Hematopoietic multipotent progenitor cell treated with erythropoietin and hydrocortisone succinate and interleukin-3 and kit ligand, for 8 days (in vitro differentiated cells): ENCODE measurements around the gene UST.

ENCODE experiments used
- DNase-seq: peaks from one replicate; pipeline ENCODE4 v3.0.0-alpha.2; 2015

Gene UST

DNA sequence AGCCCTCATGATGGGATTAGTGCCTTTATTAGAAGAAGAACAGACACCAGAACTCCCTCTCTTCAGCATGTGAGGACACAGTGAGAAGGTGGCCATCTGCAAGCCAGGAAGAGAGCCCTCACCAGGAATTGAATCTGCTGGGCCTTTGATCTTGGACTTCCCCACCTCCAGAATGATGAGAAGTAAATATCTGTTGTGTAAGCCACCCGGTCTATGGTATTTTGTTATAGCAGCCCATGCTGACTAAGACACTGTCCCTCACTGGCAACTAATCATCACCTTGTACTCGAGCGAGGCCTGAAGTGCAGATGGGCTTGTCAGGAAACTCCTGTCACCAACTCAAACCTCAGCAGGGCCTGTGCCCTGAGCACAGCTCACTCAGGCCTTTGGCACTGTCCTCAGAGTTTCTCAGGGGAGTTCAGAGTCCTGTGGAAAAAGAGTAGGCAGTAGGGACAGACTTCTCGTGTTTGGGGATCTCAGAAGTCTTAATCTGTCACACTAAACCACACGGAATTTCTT, 62.0 kb downstream of the UST start:
- no peak for DNase-seq

DNA sequence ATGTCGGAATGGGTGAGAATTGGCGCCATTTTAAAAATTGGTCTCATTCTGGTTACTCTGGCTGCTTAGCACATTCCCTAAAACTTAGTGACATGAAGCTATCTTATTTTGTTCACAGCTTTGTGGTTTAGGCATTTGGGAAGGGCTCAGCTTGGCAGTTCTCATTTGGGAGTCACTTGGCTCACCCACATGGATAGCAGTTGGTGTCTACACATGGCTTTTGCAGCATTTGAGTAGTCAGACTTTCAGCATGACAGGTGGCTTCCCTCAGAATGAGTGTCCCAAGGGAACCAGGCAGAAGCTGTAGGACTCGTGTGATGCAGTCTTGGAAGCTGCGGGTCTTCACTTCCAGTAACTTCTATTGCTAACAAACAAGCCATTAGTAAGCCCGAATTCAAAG, 64.6 kb downstream of the UST start:
- DNase-seq, result no peak

DNA sequence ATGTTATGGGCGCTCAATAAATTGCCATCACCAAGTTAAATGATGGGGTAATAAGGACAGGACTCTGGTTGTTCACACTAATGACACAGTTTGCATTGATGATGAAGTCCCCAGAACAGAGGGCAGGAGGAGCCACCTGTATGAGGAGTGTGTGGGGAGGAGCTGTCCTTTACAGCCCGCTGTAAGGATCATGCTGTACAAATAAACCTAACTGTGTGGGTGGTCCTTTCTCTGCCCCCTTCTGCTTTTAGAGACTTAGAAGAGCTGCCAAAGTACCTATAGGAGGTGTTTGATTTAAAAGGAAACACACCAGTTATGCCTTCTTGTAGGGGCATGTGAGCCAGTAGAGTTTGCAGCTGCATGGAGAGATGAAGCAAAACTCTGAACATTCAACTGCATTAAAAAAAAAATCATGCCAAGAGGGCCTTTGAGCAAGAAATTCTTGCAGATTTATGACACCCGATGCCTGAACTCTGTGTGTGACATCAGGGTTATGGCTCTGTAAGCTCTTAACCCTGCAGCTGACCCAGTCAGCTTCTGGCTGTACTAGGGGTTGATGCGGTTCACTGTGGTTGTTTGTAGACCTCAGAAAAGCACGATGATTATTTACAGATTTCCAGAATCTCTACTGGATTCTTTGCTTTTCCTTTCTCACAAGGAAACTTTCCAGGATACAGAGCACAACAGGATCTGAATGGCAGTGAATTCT, 67.4 kb downstream of the UST start:
- DNase-seq, result no peak

DNA sequence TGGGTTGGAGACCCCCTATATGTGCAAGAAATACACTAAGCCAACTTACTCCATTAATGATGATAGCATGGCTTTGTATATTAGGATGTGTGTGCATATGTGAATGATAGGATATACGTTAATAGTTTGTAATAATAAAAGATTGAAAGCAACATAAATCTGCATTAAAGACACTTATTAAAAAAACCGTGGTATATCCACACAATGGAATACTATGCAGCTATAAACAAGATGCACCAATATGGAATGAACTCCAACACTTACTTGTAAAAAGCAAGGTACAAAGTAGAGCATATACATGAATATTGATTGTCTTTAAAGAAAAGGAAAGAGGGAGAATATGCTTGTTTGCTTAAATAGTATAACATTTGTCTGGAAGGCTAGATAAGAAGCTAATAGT, 68.0 kb downstream of the UST start:
- DNase-seq, result no peak

DNA sequence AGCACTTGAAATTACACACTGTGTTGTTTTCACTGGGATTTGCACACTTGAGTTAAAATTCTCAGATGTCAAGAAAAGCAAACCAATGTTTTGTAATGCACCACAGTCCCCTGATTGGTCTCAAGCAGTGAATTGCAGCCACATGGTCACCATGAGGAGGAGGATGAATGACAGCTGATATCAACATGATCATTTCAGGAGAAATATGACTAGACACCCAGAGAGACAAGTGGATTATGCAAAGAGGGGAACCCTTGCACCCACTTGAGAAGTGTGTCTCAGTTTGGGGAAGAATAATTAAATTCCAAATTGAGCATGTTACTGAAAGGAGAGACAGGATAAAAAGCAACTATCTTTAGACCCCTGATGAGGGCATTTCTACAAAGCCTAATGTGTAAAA, 69.3 kb downstream of the UST start:
- no peak for DNase-seq

DNA sequence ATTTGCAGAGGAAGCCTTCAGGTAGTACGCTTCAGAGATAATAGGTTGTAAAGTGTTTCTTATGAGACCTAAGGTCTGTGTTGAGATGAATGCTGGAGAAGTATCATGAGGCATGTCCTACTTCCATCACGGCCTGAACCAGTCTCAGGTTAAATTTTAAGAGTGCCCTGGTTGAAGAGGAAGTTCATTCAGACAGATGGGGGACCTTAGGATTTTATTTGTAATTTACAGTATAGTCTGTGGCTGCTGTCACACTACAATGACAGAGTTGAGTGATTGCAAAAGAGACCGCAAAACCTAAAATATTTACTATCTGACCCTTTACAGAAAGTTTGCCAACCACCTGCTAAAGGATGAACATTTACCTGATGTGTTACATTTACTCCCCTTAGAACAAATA, 70.9 kb downstream of the UST start:
- DNase-seq, result no peak

DNA sequence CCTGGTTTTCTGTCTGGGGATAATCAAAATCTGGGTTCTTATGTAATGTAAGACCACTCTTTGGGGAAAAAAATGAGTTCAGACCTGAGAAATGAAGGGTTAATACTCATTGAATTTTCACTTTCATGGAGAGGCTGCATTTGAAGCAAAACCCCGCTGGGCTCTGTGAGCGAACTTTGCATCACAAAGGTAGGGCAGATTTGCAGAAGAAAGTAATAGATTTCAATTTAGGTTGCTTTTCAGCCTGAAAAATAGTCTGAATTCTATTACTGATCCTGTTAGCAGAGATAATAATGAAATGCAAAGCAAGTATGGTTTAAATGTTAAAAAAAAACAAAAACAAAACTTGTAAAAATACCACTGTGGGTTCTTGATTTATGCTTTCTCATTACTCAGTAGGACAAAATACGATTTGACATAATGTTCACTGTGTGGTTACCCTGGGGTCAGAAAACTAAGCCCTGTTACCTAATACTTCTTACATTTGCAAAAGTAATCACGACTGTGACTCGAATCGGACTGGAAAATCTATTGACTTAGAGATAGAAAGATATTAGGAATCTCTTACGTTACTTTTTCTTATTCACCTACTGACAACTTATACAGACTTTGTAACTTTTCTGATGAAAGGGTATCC, 72.2 kb downstream of the UST start:
- DNase-seq, result no peak

DNA sequence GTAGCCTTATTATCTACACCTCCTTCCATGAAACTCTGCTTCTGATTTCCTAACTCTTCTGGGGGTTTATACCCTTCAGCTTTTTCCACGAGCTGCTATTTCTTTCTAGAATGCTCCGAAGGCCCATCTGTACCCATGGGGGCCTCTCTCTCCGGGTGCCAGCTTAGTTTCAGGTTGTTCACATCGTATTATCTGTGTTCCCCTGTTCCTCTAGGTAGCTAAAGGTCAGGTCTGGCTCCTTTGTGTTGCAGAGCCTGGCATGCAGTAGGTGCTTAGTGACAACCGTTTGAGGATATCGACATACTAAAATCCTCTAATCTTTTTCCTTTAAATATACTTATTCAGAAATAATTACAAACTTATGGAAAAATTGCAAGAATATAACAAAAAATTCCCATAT, 73.0 kb downstream of the UST start:
- no peak for DNase-seq

DNA sequence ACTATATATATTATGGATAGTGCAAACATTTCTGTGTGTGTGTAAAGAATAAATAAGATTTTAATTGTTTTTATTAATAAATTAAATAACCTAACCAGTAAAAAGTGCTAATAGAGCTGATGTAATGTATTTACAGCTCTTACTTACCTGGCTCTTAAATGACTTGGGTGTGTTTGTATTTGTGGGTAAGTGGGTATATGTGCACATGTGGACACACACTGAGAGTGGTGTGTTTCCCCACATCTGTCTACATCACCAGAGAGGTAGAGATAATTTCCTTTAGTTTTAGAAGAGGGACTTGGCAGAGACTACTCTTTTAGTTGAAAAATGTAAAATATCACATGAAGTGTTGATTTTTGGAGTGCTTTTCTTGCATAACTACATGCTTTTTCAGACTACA, 76.0 kb downstream of the UST start:
- no peak for DNase-seq

DNA sequence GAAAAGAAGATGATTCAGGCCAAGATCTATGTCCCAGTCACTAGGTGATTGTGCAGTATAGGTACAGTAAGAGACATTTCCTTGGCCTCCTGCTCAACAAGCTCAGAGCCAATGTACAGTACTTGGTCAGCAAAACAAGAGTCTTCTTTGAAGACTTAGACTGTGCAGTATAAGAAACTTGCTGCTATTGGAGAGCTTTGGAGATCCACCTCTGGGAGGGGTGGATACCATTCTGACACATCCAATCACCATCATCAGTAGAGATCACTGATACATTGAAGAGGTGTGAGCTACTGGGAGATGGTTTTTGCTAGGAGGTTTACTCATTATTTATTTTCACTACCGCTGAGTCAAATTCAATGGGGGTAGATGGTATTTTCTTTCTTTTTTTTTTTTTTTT, 77.5 kb downstream of the UST start:
- no peak for DNase-seq

DNA sequence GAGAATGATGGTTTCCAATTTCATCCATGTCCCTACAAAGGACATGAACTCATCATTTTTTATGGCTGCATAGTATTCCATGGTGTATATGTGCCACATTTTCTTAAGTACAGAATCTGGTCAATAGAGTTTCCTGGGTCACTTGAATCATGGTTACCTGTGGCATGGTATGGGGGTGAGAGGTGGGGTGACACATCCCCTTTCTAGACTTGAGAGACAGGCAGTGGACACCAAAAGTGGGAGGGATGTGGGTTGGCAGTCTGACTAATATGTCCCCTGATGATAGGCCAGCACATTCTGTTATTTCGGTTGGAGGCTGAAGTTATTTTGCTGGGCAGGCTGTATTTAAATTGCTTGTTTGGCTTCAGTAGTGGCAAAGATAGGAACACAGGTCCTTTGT, 78.1 kb downstream of the UST start:
- DNase-seq, result no peak

DNA sequence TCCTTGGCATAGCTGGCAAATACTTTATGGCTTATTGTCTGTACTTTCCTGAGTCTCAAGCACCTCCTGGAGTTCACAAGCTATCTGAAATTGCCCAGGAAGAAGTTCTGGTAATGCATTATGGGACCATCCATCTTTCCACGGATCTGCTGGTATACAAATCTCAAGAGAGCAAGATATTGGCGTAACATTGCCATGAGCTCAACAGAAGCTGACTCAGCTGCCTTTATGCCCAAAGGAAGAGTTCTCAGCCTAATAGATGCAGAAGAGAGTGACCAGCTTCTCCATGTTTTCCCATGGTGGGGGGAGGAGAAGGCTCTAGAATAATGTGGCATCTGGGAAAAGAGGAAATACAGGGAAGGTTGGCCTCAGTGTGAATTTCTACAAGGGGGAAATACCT, 78.7 kb downstream of the UST start:
- DNase-seq, result no peak

DNA sequence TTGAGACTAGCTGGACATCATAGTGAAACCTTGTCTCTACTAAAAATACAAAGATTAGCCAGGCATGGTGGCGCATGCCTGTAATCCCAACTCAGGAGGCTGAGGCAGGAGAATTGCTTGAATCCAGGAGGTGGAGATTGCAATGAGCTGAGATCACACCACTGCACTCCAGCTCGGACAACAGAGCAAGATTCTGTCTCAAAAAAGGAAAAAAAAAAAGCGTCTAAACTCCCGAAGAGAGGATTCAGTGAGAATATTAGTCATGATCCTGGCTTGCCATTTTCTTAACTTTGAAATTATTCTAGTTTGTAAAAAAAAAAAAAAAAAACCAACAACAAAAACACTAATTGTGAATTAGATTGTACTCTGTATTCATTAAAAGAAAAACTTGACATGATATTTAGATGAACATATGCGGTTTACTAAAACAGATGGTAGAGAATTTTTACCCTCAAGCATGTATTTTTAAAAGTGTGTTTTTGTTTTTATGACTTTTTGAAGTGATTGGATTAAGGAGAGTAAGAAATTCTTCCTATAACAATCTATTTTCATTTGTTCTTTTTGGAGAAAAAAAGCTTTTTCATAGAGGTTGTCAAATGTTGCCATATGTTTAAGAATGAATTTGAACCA, 80.7 kb downstream of the UST start:
- no peak for DNase-seq

DNA sequence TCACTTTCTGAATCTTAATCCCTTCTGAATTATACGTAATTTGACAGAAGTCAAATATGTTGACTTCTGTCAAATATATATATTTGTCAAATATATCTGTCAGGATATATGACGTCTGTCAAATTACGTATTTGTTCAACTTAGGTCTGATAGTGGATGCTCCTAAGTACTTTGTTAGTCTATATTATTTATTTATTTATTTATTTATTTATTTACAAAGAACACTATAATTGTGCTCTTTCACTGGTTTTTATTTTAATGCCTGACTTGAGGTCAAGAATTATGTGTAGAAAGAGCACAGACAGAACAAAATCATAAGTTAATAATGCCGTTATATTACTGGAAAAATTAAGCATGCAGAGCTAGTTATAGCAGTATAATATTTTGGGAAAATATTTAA, 81.2 kb downstream of the UST start:
- DNase-seq, result no peak

DNA sequence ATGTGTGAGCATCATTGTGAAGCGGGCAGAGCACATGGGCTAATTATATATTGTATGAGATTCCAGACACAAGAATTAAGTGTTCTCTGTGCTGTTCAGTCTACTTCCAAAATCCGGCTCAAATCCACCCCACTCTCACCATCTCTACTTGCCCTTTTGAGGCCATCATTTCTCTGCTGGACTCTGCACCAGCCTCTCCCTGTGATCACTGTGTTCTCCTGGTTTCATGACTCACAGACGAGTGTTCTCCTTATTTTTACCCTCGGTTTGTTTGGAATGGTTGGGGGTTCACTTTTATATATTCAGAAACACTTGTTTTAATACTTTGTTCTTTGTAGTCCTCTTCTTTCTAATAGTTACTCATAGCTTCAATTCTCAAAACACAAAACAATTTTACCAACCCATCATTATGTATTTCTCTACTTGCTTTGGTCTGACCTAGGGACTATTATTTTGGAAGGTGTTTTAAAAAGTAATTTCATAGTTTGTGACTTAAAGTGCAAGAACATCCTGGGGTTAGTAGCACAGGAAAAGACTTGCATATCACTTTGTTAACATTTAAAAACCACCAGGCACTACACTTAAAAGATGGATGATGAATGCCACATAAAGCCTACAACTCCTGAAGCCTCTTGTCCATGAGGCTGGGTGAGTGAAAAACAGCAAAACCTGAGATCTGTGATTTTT, 82.7 kb downstream of the UST start:
- no peak for DNase-seq

DNA sequence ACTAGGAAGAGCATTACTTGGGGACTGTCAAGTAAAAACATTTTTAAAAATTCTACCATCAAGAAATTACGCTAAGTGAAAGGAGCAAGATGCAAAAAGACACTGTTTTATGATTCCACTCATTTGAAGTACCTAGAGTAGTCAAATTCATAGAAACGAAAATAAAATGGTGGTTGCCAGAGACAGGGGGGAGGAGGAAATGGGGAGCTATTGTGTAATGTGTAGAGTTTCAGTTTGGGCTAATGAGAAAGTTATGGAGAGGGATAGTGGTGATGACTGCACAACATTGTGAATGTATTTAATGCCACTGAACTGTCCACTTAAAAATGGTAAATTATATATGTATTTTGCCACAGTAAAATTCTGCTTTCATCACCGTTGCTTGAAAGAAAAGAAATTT, 83.8 kb downstream of the UST start:
- DNase-seq, result no peak

DNA sequence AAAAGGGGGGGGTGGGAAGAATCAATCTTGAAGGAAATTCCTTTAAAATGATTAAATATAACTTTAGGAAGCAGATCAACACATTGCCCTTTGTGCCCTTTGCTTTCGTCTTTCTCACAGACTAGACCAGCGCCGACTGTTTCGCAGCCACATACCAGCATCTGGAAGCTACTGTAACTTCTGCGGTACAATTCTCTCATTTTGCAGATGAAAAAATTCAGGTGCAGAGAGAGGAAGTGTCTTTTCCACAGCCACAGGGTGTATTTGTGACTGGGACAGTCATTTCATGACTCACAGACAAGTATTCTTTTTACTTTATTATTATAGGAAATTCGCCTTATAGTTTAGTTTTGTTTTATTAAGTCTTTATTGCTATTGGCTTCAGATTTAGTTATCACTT, 84.2 kb downstream of the UST start:
- no peak for DNase-seq

DNA sequence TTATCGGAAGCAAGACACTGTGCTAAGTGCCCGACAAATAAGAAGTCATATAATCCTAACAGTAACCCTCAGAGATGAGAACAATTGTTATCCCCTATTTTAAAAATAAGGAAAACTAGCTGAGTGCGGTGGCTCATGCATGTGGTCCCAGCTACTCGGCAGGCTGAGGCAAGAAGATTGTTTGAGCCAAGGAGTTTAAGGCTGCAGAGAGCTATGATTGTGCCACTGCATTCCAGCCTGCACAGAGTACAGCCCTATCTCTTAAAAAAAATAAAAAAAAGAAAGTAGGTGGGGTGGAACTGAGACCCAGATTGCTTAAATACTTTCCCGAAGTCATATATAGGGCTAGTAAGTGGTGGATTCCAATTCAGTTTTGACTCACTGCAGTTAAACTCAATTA, 84.7 kb downstream of the UST start:
- DNase-seq, result no peak

DNA sequence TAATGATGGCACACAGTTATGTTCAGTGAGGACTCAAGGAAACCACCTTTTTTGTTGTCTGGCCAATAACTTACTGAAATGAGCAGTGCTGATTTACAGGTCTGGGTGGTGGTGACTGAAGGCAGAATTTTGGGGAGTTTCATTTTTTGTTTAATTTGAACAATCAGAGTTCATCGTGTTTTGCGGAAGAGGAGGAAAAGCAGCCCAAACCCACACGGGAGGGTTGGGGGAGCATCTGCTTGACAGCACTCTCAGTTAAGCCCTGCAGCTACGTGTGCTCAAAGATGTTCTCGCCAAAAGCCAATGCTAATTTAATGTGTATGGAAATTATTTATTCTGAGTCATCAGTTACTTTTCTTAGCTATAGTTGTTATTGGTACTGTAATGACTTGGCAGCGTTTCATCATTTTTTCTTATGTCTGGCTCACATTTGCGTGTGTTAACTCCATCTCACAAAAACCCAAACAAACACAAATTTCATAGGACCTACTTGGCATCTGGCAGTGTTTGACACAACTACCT, 89.2 kb downstream of the UST start:
- no peak for DNase-seq

DNA sequence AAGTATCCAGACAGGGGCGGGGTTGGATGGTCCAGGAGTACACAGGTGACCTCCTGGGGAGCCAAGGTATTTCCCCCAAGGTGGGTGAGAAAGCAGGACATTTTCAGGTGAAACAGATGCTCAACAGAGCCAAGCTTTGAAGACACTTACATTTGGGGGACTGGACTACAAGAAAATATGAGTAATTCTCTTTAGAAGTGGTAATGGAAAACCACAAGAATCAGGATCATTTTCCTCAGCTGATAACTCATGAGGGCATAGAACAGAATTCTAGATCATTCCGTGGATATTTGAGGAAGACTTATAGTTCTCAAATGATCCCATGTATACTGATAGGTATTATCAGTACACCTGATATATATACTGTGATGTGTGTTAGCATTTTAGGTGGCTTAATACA, 89.9 kb downstream of the UST start:
- no peak for DNase-seq

DNA sequence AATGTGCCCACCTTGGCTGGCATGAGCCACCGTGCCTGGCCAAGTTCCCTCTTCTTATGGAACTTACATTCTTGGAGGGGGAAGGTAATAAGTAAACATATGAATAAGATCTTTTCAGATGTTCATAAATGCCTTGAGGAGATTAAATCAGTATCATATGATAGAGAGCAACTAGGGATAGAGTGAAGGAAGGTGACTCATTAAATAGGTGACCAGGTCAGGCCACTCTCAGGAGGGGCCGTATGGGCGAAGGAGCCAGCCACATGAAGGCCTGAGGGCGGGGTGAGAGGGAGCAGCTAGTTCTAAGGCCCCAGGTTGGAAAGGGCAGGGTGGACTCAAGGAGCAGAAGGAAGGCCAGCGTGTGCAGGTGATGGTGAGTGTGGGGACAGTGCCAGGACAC, 91.1 kb downstream of the UST start:
- DNase-seq, result no peak

DNA sequence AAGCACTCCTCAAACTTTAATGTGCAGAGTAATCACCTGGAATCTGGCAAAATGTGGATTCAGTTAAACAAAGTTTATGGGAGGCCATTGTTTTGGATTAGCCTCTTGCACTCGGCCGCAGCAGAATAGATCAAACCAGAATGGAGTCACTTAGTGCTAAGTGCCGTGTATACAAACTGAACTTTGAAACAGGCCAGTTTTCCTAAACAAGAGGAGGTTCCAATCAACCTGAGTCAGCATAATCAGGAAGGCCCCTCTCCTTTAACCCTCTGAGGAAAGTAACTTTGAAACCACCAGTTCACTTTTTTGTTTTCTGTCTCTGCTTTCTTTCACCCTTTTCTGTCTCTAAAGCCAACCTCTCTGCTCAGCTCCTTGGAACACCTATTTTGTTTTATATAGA, 92.2 kb downstream of the UST start:
- DNase-seq, result no peak

DNA sequence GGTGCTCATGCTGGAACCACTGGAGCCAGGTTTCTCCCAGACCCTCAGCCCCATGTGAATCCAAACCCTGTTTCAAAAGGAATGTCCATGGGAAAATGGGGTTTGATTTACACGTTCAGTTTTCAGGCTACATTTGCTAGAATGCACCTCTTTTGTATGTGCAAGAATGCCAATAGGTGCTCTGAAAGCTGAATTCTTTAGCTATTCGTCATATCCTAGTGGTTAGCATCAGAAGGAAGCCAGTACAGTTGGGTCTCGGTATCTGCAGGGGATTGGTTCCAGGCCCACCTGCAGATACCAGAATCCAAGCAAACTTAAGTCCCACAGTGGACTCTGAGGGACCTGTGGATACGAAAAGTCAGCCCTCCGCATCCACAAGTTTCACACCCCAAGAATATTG, 93.4 kb downstream of the UST start:
- DNase-seq, result no peak
